IMR-90 (cell line): ENCODE results near the gene NARS2.

Experiments
- BHLHE40 ChIP-seq: fragments of 150-350 bp; IDR thresholded peaks from 2 replicates; pipeline ENCODE4 v1.6.1; 2016; ENCODE audit warnings: mild to moderate bottlenecking, low read depth, low read length
- CEBPB ChIP-seq: IDR thresholded peaks from 2 replicates; pipeline ENCODE4 v1.6.1; 2012; ENCODE audit warnings: low read depth, low read length, improper control_type of control experiment
- CTCF ChIP-seq: conservative IDR thresholded peaks from 2 replicates; pipeline ENCODE4 v1.5.1; 2012; ENCODE audit warnings: mild to moderate bottlenecking, low read depth, low read length, improper control_type of control experiment
- FOS ChIP-seq: fragments of 150-350 bp; IDR thresholded peaks from 2 replicates; pipeline ENCODE4 v1.6.1; 2016; ENCODE audit warnings: low read depth, low read length
- MAZ ChIP-seq: IDR thresholded peaks from 2 replicates; pipeline ENCODE4 v1.6.1; 2012; ENCODE audit warnings: low read depth, mild to moderate bottlenecking, low read length, improper control_type of control experiment, moderate library complexity, borderline replicate concordance
- MXI1 ChIP-seq: IDR thresholded peaks from 2 replicates; pipeline ENCODE4 v1.6.1; 2012; ENCODE audit warnings: low read depth, mild to moderate bottlenecking, low read length, moderate library complexity, borderline replicate concordance
- NFE2L2 ChIP-seq: fragments of 150-350 bp; IDR thresholded peaks from 2 replicates; pipeline ENCODE4 v1.6.1; 2016; ENCODE audit warnings: low read depth, mild to moderate bottlenecking, low read length
- POLR2A ChIP-seq: IDR thresholded peaks from 2 replicates; pipeline ENCODE4 v1.6.1; 2012; ENCODE audit warnings: mild to moderate bottlenecking, low read depth, low read length
- RAD21 ChIP-seq: IDR thresholded peaks from 2 replicates; pipeline ENCODE4 v1.6.1; 2012; ENCODE audit warnings: low read length, improper control_type of control experiment
- RCOR1 ChIP-seq: IDR thresholded peaks from 2 replicates; pipeline ENCODE4 v1.6.1; 2012; ENCODE audit warnings: mild to moderate bottlenecking, low read length, improper control_type of control experiment; ENCODE audit not compliant: insufficient replicate concordance
- SMC3 ChIP-seq: fragments of 150-350 bp; IDR thresholded peaks from 2 replicates; pipeline ENCODE4 v1.6.1; 2016; ENCODE audit warnings: low read depth, mild to moderate bottlenecking, antibody characterized with exemption, low read length, moderate library complexity

GRCh38 chr11:78560826-78561484, 13.7 kb downstream of the NARS2 start:
- TF ChIP-seq CTCF = no peak
- no peak for TF ChIP-seq POLR2A
- no peak for TF ChIP-seq FOS
- no peak for TF ChIP-seq RCOR1
- no peak for TF ChIP-seq MAZ
- TF ChIP-seq NFE2L2 = no peak
- TF ChIP-seq SMC3 = no peak
- no peak for TF ChIP-seq MXI1
- TF ChIP-seq BHLHE40 = no peak
- TF ChIP-seq RAD21 = no peak
- TF ChIP-seq CEBPB = no peak
